HAP-1 (cell line): ENCODE measurements around the gene RAB11A.
A peak's percentile ranks its signal among the peaks of the same experiment; 100 is the strongest.

Experiments used
- DNase-seq, 2 experiments: peaks; one replicate each; pipeline ENCODE4 v3.0.0-alpha.2; 2016 to 2020; ENCODE audit warnings: low spot score in 2 of 2
- H3K27me3 ChIP-seq: fragments of 250-450 bp; sonication (Bioruptor Pico); 2 replicates; pipeline ENCODE4 v1.5.1; 2020; ENCODE audit warnings: low read depth, mild to moderate bottlenecking, moderate library complexity
- H3K36me3 ChIP-seq: fragments of 250-450 bp; sonication (Bioruptor Pico); replicated peaks from 2 replicates; pipeline ENCODE4 v1.5.1; 2020; ENCODE audit warnings: mild to moderate bottlenecking
- H3K4me1 ChIP-seq: fragments of 250-450 bp; sonication (Bioruptor Pico); 2 replicates; pipeline ENCODE4 v1.5.1; 2020; ENCODE audit warnings: mild to moderate bottlenecking
- H3K4me3 ChIP-seq: fragments of 250-450 bp; sonication (Bioruptor Pico); 2 replicates; pipeline ENCODE4 v1.5.1; 2020; ENCODE audit warnings: mild to moderate bottlenecking, moderate library complexity
- H3K9me3 ChIP-seq: fragments of 250-450 bp; sonication (Bioruptor Pico); 2 replicates; pipeline ENCODE4 v1.5.1; 2020; ENCODE audit warnings: mild to moderate bottlenecking, moderate library complexity
- in situ Hi-C: fragments of 300-500 bp; cut with MboI; formaldehyde crosslinking; loops from 3 replicates; pipeline ENCODE4 v1.14.3; 2020; ENCODE audit warnings: low sequenced_read_pairs, inconsistent platforms, mixed read lengths

The RAB11A gene

GRCh38 chr15:65884511-65884910 lies 15.2 kb downstream of the RAB11A start:
- peak in 1 of 2 experiments; percentile 62 for DNase-seq
- peaks cover 69% of the 10 kb centered on the region for H3K36me3 ChIP-seq
- H3K4me3 ChIP-seq: no peak overlapping the region

DNA sequence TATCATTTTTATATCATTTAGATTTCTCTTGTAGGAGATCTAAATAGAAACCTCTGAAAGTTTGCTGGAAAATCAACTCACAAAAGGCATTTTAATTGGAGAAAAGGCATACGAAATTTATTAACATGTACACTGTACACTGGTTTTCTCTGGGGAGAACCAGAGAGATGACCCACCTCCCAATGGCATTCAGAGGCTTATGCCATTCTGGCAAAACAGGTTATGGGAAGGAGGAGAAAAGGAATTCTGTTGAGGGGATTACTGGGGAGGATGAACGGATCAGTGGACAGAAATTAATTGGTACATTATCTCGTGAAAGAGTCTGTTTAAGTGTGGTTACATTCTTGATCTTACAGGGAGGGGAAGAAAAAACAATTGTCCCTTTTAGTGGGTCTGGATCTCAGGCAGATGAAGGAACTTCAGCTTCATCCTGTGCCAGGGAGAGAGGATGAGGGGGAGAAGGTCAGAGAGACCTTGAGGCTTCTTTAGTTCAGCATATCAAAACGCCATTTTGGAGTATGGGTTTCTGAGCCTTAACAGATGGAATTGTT lies 16.5 kb downstream of the RAB11A start:
- Histone ChIP-seq H3K9me3 (no peaks in the 10 kb centered on the region), H3K4me1 (peaks cover 19% of the 10 kb centered on the region), H3K36me3 (peaks cover 58% of the 10 kb centered on the region), H3K4me3 (no peak overlapping the region), H3K27me3 (no peaks in the 10 kb centered on the region)
- in situ Hi-C loops: no loop called here
- peak in 1 of 2 experiments; percentile 31 for DNase-seq

More at GRCh38 chr15:65884511-65884910, 15.2 kb downstream of the RAB11A start:
- no peaks in the 10 kb centered on the region for H3K27me3 ChIP-seq
- in situ Hi-C loops: no loop called here
- no peaks in the 10 kb centered on the region for H3K9me3 ChIP-seq
- H3K4me1 ChIP-seq: peaks cover 19% of the 10 kb centered on the region

GRCh38 chr15:65887565-65887964 lies 18.3 kb downstream of the RAB11A start:
- H3K9me3 ChIP-seq: no peaks in the 10 kb centered on the region
- in situ Hi-C loops: no loop called here
- H3K4me3 ChIP-seq: no peak overlapping the region
- H3K27me3 ChIP-seq: no peaks in the 10 kb centered on the region
- peaks cover 19% of the 10 kb centered on the region for H3K4me1 ChIP-seq
- peaks cover 59% of the 10 kb centered on the region for H3K36me3 ChIP-seq
- DNase-seq: no peak

DNA sequence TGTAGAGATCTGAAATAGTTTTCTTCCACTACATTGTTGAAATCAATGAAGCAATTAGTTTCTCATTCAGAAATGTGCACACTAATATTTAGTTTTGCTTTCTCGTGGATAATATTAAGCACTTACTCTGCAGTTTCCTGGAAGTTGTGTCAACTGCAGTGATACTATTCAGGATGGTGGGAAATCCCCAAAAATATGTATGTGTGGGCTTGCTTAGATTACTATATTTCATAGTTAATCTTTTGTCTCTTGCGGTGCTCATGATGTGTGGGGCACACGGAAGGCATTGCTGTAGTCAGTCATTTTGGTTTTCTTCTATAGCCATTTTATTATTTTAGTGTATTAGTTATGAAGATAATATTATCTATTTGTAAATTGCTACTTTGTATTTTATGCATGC lies 19.7 kb downstream of the RAB11A start:
- Histone ChIP-seq H3K27me3 (no peaks in the 10 kb centered on the region), H3K4me3 (no peak overlapping the region), H3K36me3 (peaks cover 51% of the 10 kb centered on the region), H3K4me1 (peaks cover 6% of the 10 kb centered on the region), H3K9me3 (no peaks in the 10 kb centered on the region)
- in situ Hi-C loops: no loop called here
- DNase-seq: no peak

- in situ Hi-C loops: no loop called here
- peaks cover 46% of the 10 kb centered on the region for H3K36me3 ChIP-seq
- no peak for DNase-seq
- no peaks in the 10 kb centered on the region for H3K4me1 ChIP-seq
- H3K4me3 ChIP-seq: no peak overlapping the region
- no peaks in the 10 kb centered on the region for H3K9me3 ChIP-seq
- H3K27me3 ChIP-seq: no peaks in the 10 kb centered on the region
These were observed 23.8 kb downstream of the RAB11A start for GRCh38 chr15:65893060-65893459.

DNA sequence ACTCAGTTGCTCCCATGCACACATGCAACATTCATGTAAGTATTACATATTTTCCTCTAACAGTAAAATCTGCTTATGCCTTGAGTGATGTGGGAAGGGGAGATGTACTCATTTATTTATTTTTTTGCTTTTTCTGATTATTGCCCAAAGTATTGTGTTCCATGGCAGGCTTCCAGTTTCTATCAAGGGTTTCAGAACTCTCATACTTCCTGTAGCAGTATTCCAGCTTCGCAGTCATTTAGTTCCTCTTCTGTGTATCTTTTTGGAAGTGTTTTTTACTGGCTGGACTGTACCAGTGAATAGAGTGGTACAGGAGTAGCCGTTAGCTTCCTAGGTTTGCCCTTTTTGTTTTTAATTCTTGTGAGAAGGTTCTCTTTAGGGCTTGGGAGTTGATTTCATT lies 26.9 kb downstream of the RAB11A start:
- in situ Hi-C loops: no loop called here
- H3K36me3 ChIP-seq: peaks cover 47% of the 10 kb centered on the region

DNA sequence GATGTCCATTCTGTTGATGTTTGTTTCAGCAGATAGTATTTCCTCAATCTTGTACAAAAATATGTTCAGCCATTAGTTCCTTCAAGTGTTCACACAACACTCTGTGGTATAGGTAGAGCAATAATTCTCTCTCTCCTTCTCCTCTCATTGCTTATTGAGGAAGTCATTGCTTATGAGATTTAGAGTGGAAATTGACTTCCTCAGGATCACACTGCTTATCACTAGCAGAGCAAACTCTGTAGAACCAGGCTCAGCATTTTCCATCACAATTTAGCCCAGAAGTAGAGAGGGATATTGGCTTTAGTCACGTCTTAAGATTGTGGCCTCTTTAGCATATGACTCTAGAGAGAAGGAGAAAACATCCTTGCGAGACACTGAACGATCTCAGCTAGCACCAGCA lies 31.2 kb downstream of the RAB11A start:
- Histone ChIP-seq H3K27me3 (no peaks in the 10 kb centered on the region), H3K9me3 (no peaks in the 10 kb centered on the region), H3K4me3 (no peak overlapping the region), H3K4me1 (no peaks in the 10 kb centered on the region), H3K36me3 (peaks cover 59% of the 10 kb centered on the region)
- no peak for DNase-seq
- in situ Hi-C loops: no loop called here

More for the DNA sequence above, 26.9 kb downstream of the RAB11A start:
- no peaks in the 10 kb centered on the region for H3K9me3 ChIP-seq
- H3K27me3 ChIP-seq: no peaks in the 10 kb centered on the region
- H3K4me1 ChIP-seq: no peaks in the 10 kb centered on the region
- H3K4me3 ChIP-seq: no peak overlapping the region
- DNase-seq: no peak

- peaks cover 58% of the 10 kb centered on the region for H3K36me3 ChIP-seq
- H3K27me3 ChIP-seq: no peaks in the 10 kb centered on the region
- no peak overlapping the region for H3K4me3 ChIP-seq
- no peaks in the 10 kb centered on the region for H3K9me3 ChIP-seq
- H3K4me1 ChIP-seq: no peaks in the 10 kb centered on the region
- no peak for DNase-seq
- in situ Hi-C loops: no loop called here
These were observed 32.0 kb downstream of the RAB11A start for GRCh38 chr15:65901336-65901735.

DNA sequence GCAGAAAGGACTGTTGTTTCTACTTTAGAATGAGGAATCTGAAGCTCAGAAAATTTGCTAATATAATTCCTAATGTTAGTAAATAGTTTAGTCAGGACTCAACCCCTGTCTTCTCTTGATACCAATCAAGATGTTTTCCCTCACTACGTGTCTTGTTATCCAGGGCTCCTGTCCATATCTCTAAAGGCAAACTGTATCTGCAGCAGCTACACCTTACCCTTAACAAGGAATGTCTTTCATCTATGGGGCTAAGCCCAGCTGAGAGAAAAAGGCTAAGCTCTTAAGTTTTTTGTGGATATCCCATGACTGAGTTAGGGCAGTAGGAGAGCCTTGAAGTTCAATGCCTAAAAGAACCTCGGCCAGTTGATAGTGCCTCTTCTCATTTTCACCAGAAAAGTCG lies 32.5 kb downstream of the RAB11A start:
- Histone ChIP-seq H3K27me3 (no peaks in the 10 kb centered on the region), H3K4me1 (no peaks in the 10 kb centered on the region), H3K4me3 (no peak overlapping the region), H3K36me3 (peaks cover 53% of the 10 kb centered on the region), H3K9me3 (no peaks in the 10 kb centered on the region)
- in situ Hi-C loops: no loop called here
- DNase-seq: no peak

- H3K9me3 ChIP-seq: no peaks in the 10 kb centered on the region
- H3K27me3 ChIP-seq: no peaks in the 10 kb centered on the region
- no peaks in the 10 kb centered on the region for H3K4me1 ChIP-seq
- in situ Hi-C loops: no loop called here
- peaks cover 48% of the 10 kb centered on the region for H3K36me3 ChIP-seq
- H3K4me3 ChIP-seq: no peak overlapping the region
- DNase-seq: no peak
These were observed 33.1 kb downstream of the RAB11A start for GRCh38 chr15:65902373-65902772.

GRCh38 chr15:65903296-65904073 lies 34.2 kb downstream of the RAB11A start:
- H3K36me3 ChIP-seq: peaks cover 54% of the 10 kb centered on the region
- no peaks in the 10 kb centered on the region for H3K4me1 ChIP-seq
- H3K4me3 ChIP-seq: no peak overlapping the region
- no peaks in the 10 kb centered on the region for H3K9me3 ChIP-seq
- no peaks in the 10 kb centered on the region for H3K27me3 ChIP-seq
- in situ Hi-C loops: no loop called here
- no peak for DNase-seq

GRCh38 chr15:65904301-65904700 lies 35.0 kb downstream of the RAB11A start:
- Histone ChIP-seq H3K4me1 (no peaks in the 10 kb centered on the region), H3K4me3 (no peak overlapping the region), H3K9me3 (no peaks in the 10 kb centered on the region), H3K36me3 (peaks cover 50% of the 10 kb centered on the region), H3K27me3 (no peaks in the 10 kb centered on the region)
- in situ Hi-C loops: no loop called here
- DNase-seq: no peak

GRCh38 chr15:65906396-65906795 lies 37.1 kb downstream of the RAB11A start:
- peaks cover 37% of the 10 kb centered on the region for H3K36me3 ChIP-seq
- H3K4me1 ChIP-seq: no peaks in the 10 kb centered on the region
- in situ Hi-C loops: no loop called here
- DNase-seq: no peak
- no peaks in the 10 kb centered on the region for H3K9me3 ChIP-seq
- no peaks in the 10 kb centered on the region for H3K27me3 ChIP-seq
- no peak overlapping the region for H3K4me3 ChIP-seq

GRCh38 chr15:65907661-65908060 lies 38.4 kb downstream of the RAB11A start:
- in situ Hi-C loops: no loop called here
- H3K9me3 ChIP-seq: no peaks in the 10 kb centered on the region
- no peaks in the 10 kb centered on the region for H3K4me1 ChIP-seq
- no peaks in the 10 kb centered on the region for H3K27me3 ChIP-seq
- no peak for DNase-seq
- H3K36me3 ChIP-seq: peaks cover 28% of the 10 kb centered on the region
- no peak overlapping the region for H3K4me3 ChIP-seq
